Lung (tissue), 12 donors: ENCODE data around the gene SYNE3. TPM values are rescaled to one million over a fixed set of nuclear protein-coding genes. Genes with fewer than 3 reads are reported as not detected.

Experiments
- ATAC-seq: fragments of 200-7000 bp; cut with Tn5 transposase; one replicate; pipeline ENCODE4 v1.9.1; 2020; ENCODE audit warnings: moderate number of reproducible peaks; ENCODE audit not compliant: insufficient read depth, low FRiP score
- DNase-seq, 3 donors: peaks; one replicate each; pipeline ENCODE4 v3.0.0-alpha.2; 2013 to 2017
- H3K27ac ChIP-seq, 2 donors: one replicate each; pipeline ENCODE4 v1.5.1; 2013; ENCODE audit warnings: mild to moderate bottlenecking in 2 of 2, moderate library complexity in 2 of 2, control low read depth in 1 of 2, inconsistent platforms in 1 of 2, low read depth in 1 of 2, low read length in 1 of 2
- H3K27me3 ChIP-seq, 3 donors: one replicate each; pipeline ENCODE4 v1.5.1; 2013; ENCODE audit warnings: low read length in 2 of 3; ENCODE audit not compliant: control insufficient read depth in 3 of 3, insufficient read depth in 3 of 3
- H3K36me3 ChIP-seq, 4 donors: one replicate each; pipeline ENCODE4 v1.5.1; 2013; ENCODE audit warnings: low read length in 4 of 4, mild to moderate bottlenecking in 1 of 4, moderate library complexity in 1 of 4; ENCODE audit not compliant: control insufficient read depth in 4 of 4, insufficient read depth in 4 of 4
- H3K4me1 ChIP-seq, 5 donors: one replicate each; pipeline ENCODE4 v1.5.1; 2013; ENCODE audit warnings: low read length in 5 of 5, mild to moderate bottlenecking in 2 of 5, moderate library complexity in 1 of 5; ENCODE audit not compliant: control insufficient read depth in 5 of 5, insufficient read depth in 5 of 5
- H3K4me3 ChIP-seq: one replicate; pipeline ENCODE4 v1.5.1; 2013; ENCODE audit warnings: mild to moderate bottlenecking, control low read depth, moderate library complexity
- H3K9ac ChIP-seq, 2 donors: one replicate each; pipeline ENCODE4 v1.5.1; 2013; ENCODE audit warnings: low read length in 2 of 2, control low read depth in 1 of 2; ENCODE audit not compliant: insufficient read depth in 1 of 2
- H3K9me3 ChIP-seq, 4 donors: one replicate each; pipeline ENCODE4 v1.5.1; 2013; ENCODE audit warnings: low read length in 3 of 4, mild to moderate bottlenecking in 1 of 4, moderate library complexity in 1 of 4; ENCODE audit not compliant: control insufficient read depth in 4 of 4, insufficient read depth in 3 of 4
- WGBS, 2 donors: extraction: QIAGEN DNeasy Blood & Tissue Kit; methylation state at CpG; one replicate each; pipeline ENCODE4 v1.1.7; 2013; 5-methylcytosine and 5-hydroxymethylcytosine counted together
- polyA plus RNA-seq, 2 donors: library from polyadenylated mRNA; stranded (reverse); fragments of 200-250 nt; gene quantifications; one replicate each; pipeline ENCODE4 v1.2.1, GENCODE V29; 2013
- total RNA-seq, 2 donors: library from RNA; depleted of rRNA in 1 of 2; stranded (reverse); fragments of >200 nt in 1 of 2; gene quantifications; one replicate each; pipeline ENCODE4 v1.2.1, GENCODE V29; 2014 to 2021
- TF ChIP-seq, protein P1 (sequence below): IDR thresholded peaks from 2 replicates; pipeline ENCODE4 v1.5.1; 2012; ENCODE audit warnings: mild to moderate bottlenecking; ENCODE audit errors: control extremely low read depth, extremely low read depth
- donor health status: control.
- donor health status: control.
- donor health status: Bipolar disorder and iron deficiency.
- donor health status: healthy.
- donor health status: DM: yes; HTN: yes; CAD: no.

Gene SYNE3
- total and polyA plus RNA-seq, 4 donors = 2.7 to 30.5 (median 6.1) TPM

DNA sequence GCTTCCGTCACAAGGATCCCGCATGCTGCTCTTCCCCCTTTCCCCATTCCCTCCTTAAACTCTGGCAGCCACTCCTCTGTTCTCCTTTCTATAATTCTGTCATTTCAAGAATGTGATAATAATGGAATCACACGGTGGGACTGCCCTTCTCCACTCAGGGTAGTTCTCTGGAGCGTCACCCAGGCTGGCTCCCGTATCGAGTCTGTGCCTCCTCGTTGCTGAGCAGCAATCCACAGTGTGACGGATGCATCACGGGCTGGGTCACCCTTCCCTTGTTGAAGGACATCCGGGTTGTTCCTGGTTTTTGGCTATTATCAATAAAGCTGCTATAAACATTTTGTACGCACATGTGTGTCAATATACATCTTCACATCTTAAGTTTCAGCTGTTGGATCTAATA is 5.7 kb upstream of the SYNE3 start:
- TF ChIP-seq, protein P1, sequence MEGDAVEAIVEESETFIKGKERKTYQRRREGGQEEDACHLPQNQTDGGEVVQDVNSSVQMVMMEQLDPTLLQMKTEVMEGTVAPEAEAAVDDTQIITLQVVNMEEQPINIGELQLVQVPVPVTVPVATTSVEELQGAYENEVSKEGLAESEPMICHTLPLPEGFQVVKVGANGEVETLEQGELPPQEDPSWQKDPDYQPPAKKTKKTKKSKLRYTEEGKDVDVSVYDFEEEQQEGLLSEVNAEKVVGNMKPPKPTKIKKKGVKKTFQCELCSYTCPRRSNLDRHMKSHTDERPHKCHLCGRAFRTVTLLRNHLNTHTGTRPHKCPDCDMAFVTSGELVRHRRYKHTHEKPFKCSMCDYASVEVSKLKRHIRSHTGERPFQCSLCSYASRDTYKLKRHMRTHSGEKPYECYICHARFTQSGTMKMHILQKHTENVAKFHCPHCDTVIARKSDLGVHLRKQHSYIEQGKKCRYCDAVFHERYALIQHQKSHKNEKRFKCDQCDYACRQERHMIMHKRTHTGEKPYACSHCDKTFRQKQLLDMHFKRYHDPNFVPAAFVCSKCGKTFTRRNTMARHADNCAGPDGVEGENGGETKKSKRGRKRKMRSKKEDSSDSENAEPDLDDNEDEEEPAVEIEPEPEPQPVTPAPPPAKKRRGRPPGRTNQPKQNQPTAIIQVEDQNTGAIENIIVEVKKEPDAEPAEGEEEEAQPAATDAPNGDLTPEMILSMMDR = no peak
- Histone ChIP-seq H3K4me1 (peaks cover 6 to 34% (median 15%) of the 10 kb centered on the region in 5 donors), H3K36me3 (peaks cover 0 to 6% (median 2%) of the 10 kb centered on the region in 4 donors), H3K9me3 (no peaks in the 10 kb centered on the region), H3K4me3 (no peak overlapping the region), H3K27me3 (peaks cover 0 to 10% (median 0%) of the 10 kb centered on the region in 3 donors), H3K27ac (peak overlapping the region in 1 of 2 donors; percentile 1), H3K9ac (no peak overlapping the region)
- 87 to 90% methylated on average over 11 of the region's 11 CpGs for WGBS, 2 donors
- no peak for DNase-seq
- ATAC-seq = no peak

DNA sequence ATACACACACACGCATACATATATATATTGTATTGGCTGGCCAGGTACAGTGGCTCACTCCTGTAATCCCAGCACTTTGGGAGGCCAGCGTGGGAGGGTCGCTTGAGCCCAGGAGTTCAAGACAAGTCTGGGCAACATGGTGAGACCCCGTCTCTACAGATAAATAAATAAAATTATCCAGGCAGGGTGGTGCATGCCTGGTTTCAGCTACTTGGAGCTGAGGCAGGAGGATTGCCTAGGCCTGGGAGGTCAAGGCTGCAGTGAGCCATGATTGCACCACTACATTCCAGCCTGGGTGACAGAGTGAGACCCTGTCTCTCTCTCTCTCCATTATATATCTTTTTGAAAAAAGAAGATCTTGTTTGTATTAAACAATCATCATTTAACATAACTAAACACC is 4.6 kb upstream of the SYNE3 start:
- ATAC-seq = no peak
- TF ChIP-seq, protein P1 = no peak
- peaks cover 0 to 6% (median 2%) of the 10 kb centered on the region in 4 donors for H3K36me3 ChIP-seq
- H3K9ac ChIP-seq = no peak overlapping the region
- peaks cover 0 to 10% (median 0%) of the 10 kb centered on the region in 3 donors for H3K27me3 ChIP-seq
- no peaks in the 10 kb centered on the region for H3K9me3 ChIP-seq
- 92 to 93% methylated on average over 4 of the region's 4 CpGs for WGBS, 2 donors
- H3K4me3 ChIP-seq = no peak overlapping the region
- no peak overlapping the region for H3K27ac ChIP-seq
- no peak for DNase-seq
- H3K4me1 ChIP-seq = peaks cover 5 to 33% (median 14%) of the 10 kb centered on the region in 5 donors

DNA sequence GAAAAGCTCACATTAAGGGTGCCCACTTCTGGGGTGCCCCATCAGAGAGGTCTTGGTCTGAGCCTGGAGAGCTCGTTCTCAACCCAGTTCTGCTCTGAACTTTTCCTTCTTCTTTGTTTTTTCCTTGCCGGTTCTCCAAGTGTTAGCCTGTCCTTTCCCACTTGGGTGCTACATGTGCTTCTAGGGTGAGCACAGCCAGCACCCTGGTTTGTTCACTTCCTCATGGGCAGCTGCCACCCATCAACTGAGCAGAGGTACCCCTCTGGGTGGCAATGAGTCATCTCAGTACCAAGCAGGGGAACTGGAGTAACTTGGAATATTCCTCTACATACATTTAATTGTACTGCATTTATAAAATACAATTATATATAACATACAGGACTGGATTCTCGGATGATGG is 3.9 kb upstream of the SYNE3 start:
- Histone ChIP-seq H3K27ac (peak overlapping the region; percentile 10 to 54), H3K9ac (no peak overlapping the region), H3K4me3 (no peak overlapping the region), H3K27me3 (peaks cover 0 to 10% (median 0%) of the 10 kb centered on the region in 3 donors), H3K36me3 (peaks cover 0 to 6% (median 2%) of the 10 kb centered on the region in 4 donors), H3K4me1 (peaks cover 5 to 39% (median 20%) of the 10 kb centered on the region in 5 donors), H3K9me3 (no peaks in the 10 kb centered on the region)
- no peak for DNase-seq
- WGBS, 2 donors = 48 to 68% methylated on average over 3 of the region's 3 CpGs
- no peak for ATAC-seq
- TF ChIP-seq, protein P1 = no peak

DNA sequence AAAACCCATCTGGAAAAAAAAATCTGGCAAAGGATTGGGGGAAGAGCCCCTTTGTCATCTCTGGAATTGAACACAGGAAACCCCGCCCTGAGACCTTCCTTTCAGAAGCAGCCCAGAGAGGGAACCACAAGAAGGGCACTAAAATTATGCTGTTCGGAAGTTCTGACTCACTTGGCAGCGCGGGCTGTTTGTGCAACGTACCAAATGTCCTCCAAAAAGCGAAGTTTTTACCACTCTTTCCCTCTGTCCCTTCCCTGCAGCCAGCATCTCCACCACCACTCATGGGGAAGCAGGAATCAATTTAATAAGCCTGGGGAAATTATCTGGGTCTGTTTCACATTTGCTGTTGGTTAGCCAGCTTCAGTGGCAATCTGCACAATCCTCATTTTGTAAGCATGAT is 3.2 kb upstream of the SYNE3 start:
- 13 to 28% methylated on average over 6 of the region's 6 CpGs for WGBS, 2 donors
- Histone ChIP-seq H3K36me3 (peaks cover 0 to 6% (median 2%) of the 10 kb centered on the region in 4 donors), H3K9me3 (no peaks in the 10 kb centered on the region), H3K4me1 (peaks cover 8 to 40% (median 20%) of the 10 kb centered on the region in 5 donors), H3K27me3 (peaks cover 0 to 10% (median 0%) of the 10 kb centered on the region in 3 donors), H3K4me3 (no peak overlapping the region), H3K27ac (peak overlapping the region; percentile 21 to 54), H3K9ac (no peak overlapping the region)
- DNase-seq = peak in 1 of 3 donors; percentile 24
- ATAC-seq = peak; percentile 30
- TF ChIP-seq, protein P1 = no peak
